ENCODE results near the gene PARP11. TPM values are rescaled to one million over a fixed set of nuclear protein-coding genes. Genes with fewer than 3 reads are reported as not detected.
A peak's percentile ranks its signal among the peaks of the same experiment; 100 is the strongest.

The PARP11 gene
- total RNA-seq (10 to 100 TPM in 1 of 9 donors, 1 to 10 TPM in 8; 2.8 to 10.5 (median 5.9) TPM), polyA plus RNA-seq (1 to 10 TPM; 1.5 to 3.6 TPM)
- long read RNA-seq, donor 1, full-length matches to known transcripts, result 2 of 3 reads
- long read RNA-seq, donor 1, partial matches to known transcripts, result 0 of 3 reads
- long read RNA-seq, donor 1, other reads (novel, unspliced or antisense), result 1 of 3 reads
- long read RNA-seq, donor 2, full-length matches to known transcripts, result 6 of 13 reads
- long read RNA-seq, donor 2, partial matches to known transcripts, result 0 of 13 reads
- long read RNA-seq, donor 2, other reads (novel, unspliced or antisense), result 7 of 13 reads
- long read RNA-seq, donor 3, full-length matches to known transcripts, result 1 of 5 reads
- long read RNA-seq, donor 3, partial matches to known transcripts, result 0 of 5 reads
- long read RNA-seq, donor 3, other reads (novel, unspliced or antisense), result 4 of 5 reads

- peaks cover 0 to 41% (median 19%) of the 10 kb centered on the region in 12 donors for H3K4me1 ChIP-seq
- H3K4me3 ChIP-seq, result peak within 1 kb of the TSS; percentile 60 to 87 (median 76)
- 0% methylated on average over 45 to 55 of the region's 55 CpGs for WGBS, 4 donors
- ATAC-seq (peak; percentile 100), DNase-seq (peak; percentile 97 to 99 (median 98))
- TF ChIP-seq POLR2A (IDR thresholded peaks at IDR 0.05) (peak in 1 of 2 donors; percentile 66), CTCF (IDR thresholded peaks at IDR 0.05) (no peak)
- H3K27me3 ChIP-seq, result peaks cover 0 to 4% (median 0%) of the 10 kb centered on the region in 9 donors
- H3K27ac ChIP-seq, result peak within 1 kb of the TSS; percentile 87 to 96 (median 92)
- intact Hi-C loops (cut with DNase I), result loop anchor here in 1 of 10 donors (5.0 kb wide), 1 partner anchor 399 kb away; the partner anchor contains the start of gene CCND2
- no peaks in the 10 kb centered on the region for H3K9me3 ChIP-seq
- H3K36me3 ChIP-seq, result no peaks in the 10 kb centered on the region
Measured at GRCh38 chr12:3872800-3873636, at the start of gene PARP11. TSS of gene PARP11 (minus strand) at chr12:3873399. CDS start at chr12:3873229, 170 bp downstream.

GRCh38 chr12:3922033-3922432, 48.8 kb upstream of the PARP11 start:
- no peak overlapping the region for H3K27ac ChIP-seq
- H3K9me3 ChIP-seq, result no peaks in the 10 kb centered on the region
- H3K27me3 ChIP-seq, result peaks cover 0 to 60% (median 12%) of the 10 kb centered on the region in 9 donors
- intact Hi-C loops (cut with DNase I), result no loop called here
- ATAC-seq (no peak), DNase-seq (no peak)
- H3K36me3 ChIP-seq, result no peaks in the 10 kb centered on the region
- no peak overlapping the region for H3K4me3 ChIP-seq
- WGBS, 4 donors, result 84 to 92% (median 87%) methylated on average over 6 of the region's 6 CpGs
- no peaks in the 10 kb centered on the region for H3K4me1 ChIP-seq
- TF ChIP-seq POLR2A (IDR thresholded peaks at IDR 0.05) (no peak), CTCF (IDR thresholded peaks at IDR 0.05) (no peak)

- no peak overlapping the region for H3K27ac ChIP-seq
- no peaks in the 10 kb centered on the region for H3K9me3 ChIP-seq
- no peaks in the 10 kb centered on the region for H3K36me3 ChIP-seq
- H3K4me3 ChIP-seq, result no peak overlapping the region
- TF ChIP-seq POLR2A (IDR thresholded peaks at IDR 0.05), result no peak
- TF ChIP-seq CTCF (IDR thresholded peaks at IDR 0.05), result no peak
- intact Hi-C loops (cut with DNase I), result no loop called here
- H3K4me1 ChIP-seq, result no peaks in the 10 kb centered on the region
- no peak for DNase-seq
- no peak for ATAC-seq
- peaks cover 0 to 55% (median 12%) of the 10 kb centered on the region in 9 donors for H3K27me3 ChIP-seq
- 63 to 78% (median 70%) methylated on average over 3 of the region's 3 CpGs for whole genome bisulfite sequencing, 4 donors
Measured at GRCh38 chr12:3921526-3921925, 48.3 kb upstream of the PARP11 start.

GRCh38 chr12:3921151-3921471, 47.9 kb upstream of the PARP11 start:
- 77 to 80% (median 78%) methylated on average over 7 of the region's 7 CpGs for WGBS, 4 donors
- Histone ChIP-seq H3K27ac (no peak overlapping the region), H3K4me3 (no peak overlapping the region), H3K36me3 (no peaks in the 10 kb centered on the region), H3K9me3 (no peaks in the 10 kb centered on the region), H3K4me1 (no peaks in the 10 kb centered on the region), H3K27me3 (peaks cover 0 to 53% (median 12%) of the 10 kb centered on the region in 9 donors)
- no peak for TF ChIP-seq CTCF (IDR thresholded peaks at IDR 0.05)
- no peak for TF ChIP-seq POLR2A (IDR thresholded peaks at IDR 0.05)
- ATAC-seq (no peak), DNase-seq (no peak)
- intact Hi-C loops (cut with DNase I), result no loop called here
